Upper lobe of left lung (tissue), 4 donors: ENCODE data around the gene NEURL2.

Experiments used
- CTCF ChIP-seq, 6 experiments: fragments of 450-650 bp in 4 of 6; fragments of 200-600 bp in 2 of 6; sonication (generic) in 2 of 6; IDR thresholded peaks; one replicate each; pipeline ENCODE4 v1.5.1; 2016 to 2019; ENCODE audit warnings: antibody characterized with exemption in 6 of 6
- POLR2A ChIP-seq, 4 donors: fragments of 450-650 bp; IDR thresholded peaks; one replicate each; pipeline ENCODE4 v1.5.1; 2016 to 2017; ENCODE audit warnings: antibody characterized with exemption in 4 of 4, mild to moderate bottlenecking in 2 of 4

- TF ChIP-seq CTCF (IDR thresholded peaks at IDR 0.05) (no peak), POLR2A (IDR thresholded peaks at IDR 0.05) (no peak)
Observed at GRCh38 chr20:45860560-45861220, 30.3 kb downstream of the NEURL2 start.
